Fibroblast of villous mesenchyme (primary cell): ENCODE data around the gene CD244. TPM values are rescaled to one million over a fixed set of nuclear protein-coding genes. Genes with fewer than 3 reads are reported as not detected.

Experiments
- DNase-seq: peaks from one replicate; pipeline ENCODE4 v3.0.0-alpha.2; 2010; ENCODE audit warnings: low read depth
- H3K4me3 ChIP-seq: 2 replicates; pipeline ENCODE4 v1.5.1; 2011; ENCODE audit warnings: low read depth, mild to moderate bottlenecking, low read length
- total RNA-seq: library from RNA; depleted of rRNA; stranded (reverse); fragments of >200 nt; gene quantifications from 2 replicates; pipeline ENCODE4 v1.2.3, GENCODE V29; 2012
- TF ChIP-seq, protein P1 (sequence below): IDR thresholded peaks from 2 replicates; pipeline ENCODE4 v1.5.1; 2012; ENCODE audit warnings: low read depth, mild to moderate bottlenecking, low read length; ENCODE audit not compliant: insufficient read depth

CD244 gene
- total RNA-seq, 1 donor = not detected

DNA sequence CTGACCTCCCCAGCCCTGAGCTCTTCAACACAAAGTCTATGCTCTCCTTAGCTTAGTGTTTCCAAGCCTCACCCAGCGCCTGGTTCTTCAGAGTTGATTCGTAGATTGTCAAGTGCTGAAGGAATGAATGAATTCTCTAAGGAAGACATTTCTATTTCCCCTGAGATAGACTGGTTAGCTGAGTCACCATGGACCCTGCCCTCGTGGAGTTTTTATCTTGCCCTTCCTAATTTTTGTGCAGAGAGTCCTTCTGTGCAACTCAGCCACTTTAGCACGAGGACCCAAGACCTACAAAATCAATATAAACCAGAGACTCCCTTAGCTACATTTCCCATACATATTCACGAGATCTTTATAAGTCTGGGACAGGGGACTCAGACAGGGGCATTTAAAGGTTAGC is 2.6 kb upstream of the CD244 start:
- DNase-seq = no peak
- H3K4me3 ChIP-seq = no peak overlapping the region
- TF ChIP-seq, protein P1, sequence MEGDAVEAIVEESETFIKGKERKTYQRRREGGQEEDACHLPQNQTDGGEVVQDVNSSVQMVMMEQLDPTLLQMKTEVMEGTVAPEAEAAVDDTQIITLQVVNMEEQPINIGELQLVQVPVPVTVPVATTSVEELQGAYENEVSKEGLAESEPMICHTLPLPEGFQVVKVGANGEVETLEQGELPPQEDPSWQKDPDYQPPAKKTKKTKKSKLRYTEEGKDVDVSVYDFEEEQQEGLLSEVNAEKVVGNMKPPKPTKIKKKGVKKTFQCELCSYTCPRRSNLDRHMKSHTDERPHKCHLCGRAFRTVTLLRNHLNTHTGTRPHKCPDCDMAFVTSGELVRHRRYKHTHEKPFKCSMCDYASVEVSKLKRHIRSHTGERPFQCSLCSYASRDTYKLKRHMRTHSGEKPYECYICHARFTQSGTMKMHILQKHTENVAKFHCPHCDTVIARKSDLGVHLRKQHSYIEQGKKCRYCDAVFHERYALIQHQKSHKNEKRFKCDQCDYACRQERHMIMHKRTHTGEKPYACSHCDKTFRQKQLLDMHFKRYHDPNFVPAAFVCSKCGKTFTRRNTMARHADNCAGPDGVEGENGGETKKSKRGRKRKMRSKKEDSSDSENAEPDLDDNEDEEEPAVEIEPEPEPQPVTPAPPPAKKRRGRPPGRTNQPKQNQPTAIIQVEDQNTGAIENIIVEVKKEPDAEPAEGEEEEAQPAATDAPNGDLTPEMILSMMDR = no peak

DNA sequence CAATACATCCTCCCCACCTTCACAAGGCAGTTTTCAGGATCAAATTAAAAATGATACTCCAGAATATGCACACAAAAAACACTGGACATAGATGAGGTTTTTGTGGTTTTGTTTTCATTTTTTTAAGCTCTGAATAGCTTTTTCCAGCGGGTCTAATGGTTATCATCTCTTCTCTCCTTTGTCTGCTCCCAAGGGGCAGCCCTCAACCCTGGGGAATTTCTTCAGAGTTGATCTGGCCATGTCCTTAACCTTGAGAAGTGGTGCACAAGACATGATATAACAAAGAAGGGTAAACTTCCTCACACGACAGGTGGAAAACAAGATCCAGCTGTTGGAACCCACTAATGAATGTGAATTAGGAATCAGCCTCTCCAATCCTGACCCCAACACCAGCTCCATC is 1.5 kb upstream of the CD244 start:
- no peak for DNase-seq
- TF ChIP-seq, protein P1 = no peak
- no peak overlapping the region for H3K4me3 ChIP-seq

DNA sequence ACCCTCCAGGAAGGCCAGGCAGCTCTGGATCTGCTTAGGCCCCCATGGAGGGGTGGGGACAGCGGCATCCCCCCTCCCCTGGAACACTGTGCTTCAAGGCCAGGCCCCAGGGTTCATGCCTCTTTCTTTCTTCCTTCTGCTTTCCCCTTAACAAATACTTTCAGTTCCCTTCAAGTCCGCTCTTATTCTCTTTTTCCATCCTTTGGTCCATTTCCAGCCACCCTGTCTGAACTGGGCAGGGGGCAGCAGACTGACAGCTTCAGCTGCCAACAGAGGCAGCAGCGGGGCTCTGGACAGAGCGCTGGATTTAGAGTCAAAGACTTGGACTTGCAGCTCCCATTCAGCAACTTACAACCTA is 1.1 kb upstream of the CD244 start:
- DNase-seq = no peak
- TF ChIP-seq, protein P1 = no peak
- no peak overlapping the region for H3K4me3 ChIP-seq

DNA sequence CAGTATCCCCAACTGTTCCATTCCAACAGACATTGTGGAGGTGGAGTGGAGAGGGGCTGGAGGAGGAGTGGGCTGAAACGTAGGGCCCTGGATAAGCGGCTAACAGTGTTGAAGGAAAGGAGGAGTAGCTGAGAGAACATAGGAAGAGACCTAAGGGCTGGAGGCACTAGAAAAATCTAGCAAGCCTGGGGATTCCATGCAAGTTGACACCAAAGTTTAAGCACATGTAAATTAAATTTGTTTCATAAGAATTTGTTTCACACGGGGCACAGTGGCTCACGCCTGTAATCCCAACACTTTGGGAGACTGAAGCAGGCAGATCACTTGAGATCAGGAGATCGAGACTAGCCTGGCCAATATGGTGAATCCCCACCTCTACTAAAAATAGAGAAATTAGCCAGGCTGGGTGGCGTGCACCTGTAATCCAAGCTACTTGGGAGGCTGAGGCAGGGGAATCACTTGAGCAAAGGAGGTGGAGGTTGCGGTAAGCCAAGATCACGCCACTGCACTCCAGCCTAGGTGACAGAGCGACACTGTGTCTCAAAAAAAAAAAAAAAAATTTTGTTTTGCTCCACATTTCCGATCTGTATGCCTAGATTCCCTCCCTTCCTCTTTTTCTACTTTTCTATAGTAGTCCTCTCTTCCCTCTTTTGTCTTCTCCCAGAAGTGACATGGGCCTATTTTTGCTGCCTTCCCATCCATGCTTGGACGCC is 530 bp upstream of the CD244 start:
- TF ChIP-seq, protein P1 = no peak
- no peak for DNase-seq
- no peak overlapping the region for H3K4me3 ChIP-seq

DNA sequence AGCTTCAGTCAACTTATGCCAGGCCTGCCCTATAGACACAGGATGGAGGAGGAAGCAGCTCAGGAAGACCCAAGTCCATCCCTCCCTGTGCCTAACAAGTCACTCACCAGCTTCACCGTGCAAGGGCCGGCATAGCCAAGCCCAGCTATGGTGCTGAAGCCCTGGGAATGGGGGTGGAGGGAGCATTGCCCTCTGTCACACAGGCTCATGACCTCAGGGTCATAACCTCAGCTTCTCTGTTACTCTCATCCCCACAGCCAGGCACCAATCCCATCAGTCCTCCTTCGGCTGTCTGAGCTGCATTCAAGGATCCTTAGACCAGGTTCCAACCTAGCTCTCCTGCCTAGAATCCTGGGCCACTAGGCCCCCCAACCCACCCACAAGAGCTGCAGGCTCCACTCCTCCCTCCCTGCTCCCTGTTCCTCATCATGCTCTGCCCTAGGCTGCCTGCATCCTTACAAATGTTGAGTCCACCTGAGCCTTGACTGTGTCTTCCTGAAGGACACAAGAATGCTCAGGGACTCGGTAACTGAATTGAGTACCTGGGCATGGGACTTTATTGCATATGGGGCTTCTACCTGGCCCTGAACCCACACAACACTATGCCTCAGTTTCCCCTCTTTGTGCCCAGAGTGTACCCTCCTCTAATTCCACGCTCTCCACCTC is 1.7 kb downstream of the CD244 start:
- H3K4me3 ChIP-seq = no peak overlapping the region
- no peak for DNase-seq
- TF ChIP-seq, protein P1 = no peak

DNA sequence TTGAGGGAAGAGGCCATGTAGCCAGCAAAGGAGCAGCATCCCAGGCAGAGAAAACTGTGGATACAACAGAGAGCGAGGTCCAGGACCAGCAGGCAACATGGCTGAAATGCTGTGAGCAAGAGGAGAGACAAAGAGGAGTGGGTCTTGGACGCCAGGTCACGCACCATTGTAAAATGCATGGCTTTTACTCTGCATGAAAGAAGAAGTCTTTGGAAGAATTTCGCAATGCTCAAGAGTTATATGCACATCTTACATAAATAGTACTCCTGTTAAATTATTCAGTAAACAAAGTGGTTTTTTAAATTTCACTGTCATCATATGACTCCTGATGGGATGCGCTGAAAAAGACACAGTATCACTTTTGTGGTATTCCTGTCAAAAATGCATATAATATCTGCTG is 3.5 kb downstream of the CD244 start:
- H3K4me3 ChIP-seq = no peak overlapping the region
- TF ChIP-seq, protein P1 = no peak
- peak; percentile 39 for DNase-seq

DNA sequence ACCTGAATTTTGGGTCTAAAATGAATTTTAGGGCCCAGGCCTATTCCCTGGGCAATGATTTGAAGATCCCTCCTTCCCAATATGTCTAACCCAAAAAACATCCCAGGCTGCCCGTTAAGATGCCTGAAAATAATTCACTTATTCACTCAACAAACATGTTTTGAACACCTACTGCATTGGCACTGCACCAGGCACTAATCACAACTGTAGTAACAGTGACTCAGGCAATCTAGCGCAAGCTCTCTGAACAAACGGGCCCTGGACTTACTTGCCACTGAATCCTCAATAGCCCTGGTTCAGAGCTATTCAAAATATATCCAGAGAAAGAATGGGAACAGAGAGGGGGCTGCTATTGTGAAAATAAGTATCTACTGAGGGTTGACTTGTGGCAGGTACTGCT is 4.2 kb downstream of the CD244 start:
- no peak overlapping the region for H3K4me3 ChIP-seq
- DNase-seq = no peak
- TF ChIP-seq, protein P1 = no peak
